Dendritic cell treated with granulocyte-macrophage colony-stimulating factor and Interleukin-4, amounts not matched to agents 40 ng/mL and 50 ng/mL, for 4 days (primary cell): ENCODE results near the gene CTSV.
"Not testable (repeated sequence)": the region's sequence is repeated elsewhere in the genome, so short reads cannot be mapped to it uniquely, and the experiment has no call there.

ENCODE experiments used
- H3K27ac Mint-ChIP-seq: one replicate; pipeline ENCODE4 v1.8.0; 2022; ENCODE audit warnings: mild to moderate bottlenecking, mixed read lengths
- H3K27me3 Mint-ChIP-seq: one replicate; pipeline ENCODE4 v1.8.0; 2022; ENCODE audit warnings: mild to moderate bottlenecking, mixed read lengths
- H3K36me3 Mint-ChIP-seq: one replicate; pipeline ENCODE4 v1.8.0; 2022; ENCODE audit warnings: low read depth, mixed read lengths
- H3K4me1 Mint-ChIP-seq: one replicate; pipeline ENCODE4 v1.8.0; 2022; ENCODE audit warnings: low read depth, mixed read lengths
- H3K4me3 Mint-ChIP-seq: one replicate; pipeline ENCODE4 v1.8.0; 2022; ENCODE audit warnings: mild to moderate bottlenecking, moderate library complexity, mixed read lengths
- H3K9me3 Mint-ChIP-seq: one replicate; pipeline ENCODE4 v1.8.0; 2022; ENCODE audit warnings: mixed read lengths
- intact Hi-C: fragments of 100-400 bp; cut with micrococcal nuclease; formaldehyde crosslinking; loops from one replicate; pipeline ENCODE4 v1.15.0; 2022

CTSV gene

GRCh38 chr9:97038611-97039513 lies at the start of gene CTSV:
CTSV (minus strand) TSS chr9:97039142; CDS start chr9:97038043, 1,099 bp downstream.
- Mint-ChIP-seq H3K27me3 (peaks cover 43% of the 10 kb centered on the region), H3K27ac (peak within 1 kb of the TSS; percentile 62)

GRCh38 chr9:97087668-97088215 lies 48.8 kb upstream of the CTSV start:
- H3K36me3 Mint-ChIP-seq, H3K4me3 Mint-ChIP-seq, intact Hi-C loops, H3K4me1 Mint-ChIP-seq, H3K9me3 Mint-ChIP-seq, H3K27ac Mint-ChIP-seq: not testable (repeated sequence)
- H3K27me3 Mint-ChIP-seq: peaks cover 38% of the 10 kb centered on the region

More at GRCh38 chr9:97038611-97039513, at the start of gene CTSV:
- Mint-ChIP-seq H3K4me3 (peak within 1 kb of the TSS; percentile 85), H3K36me3 (peaks cover 5% of the 10 kb centered on the region), H3K9me3 (no peaks in the 10 kb centered on the region), H3K4me1 (peaks cover 33% of the 10 kb centered on the region)
- intact Hi-C loops: loop anchor here (10.0 kb wide), 1 partner anchor 184 kb away; the partner anchor contains the start of gene ZNF782

GRCh38 chr9:97084562-97084991 lies 45.6 kb upstream of the CTSV start:
- H3K27me3 Mint-ChIP-seq: peaks cover 53% of the 10 kb centered on the region
- H3K9me3 Mint-ChIP-seq, intact Hi-C loops, H3K4me3 Mint-ChIP-seq, H3K4me1 Mint-ChIP-seq, H3K36me3 Mint-ChIP-seq, H3K27ac Mint-ChIP-seq: not testable (repeated sequence)

- H3K4me3 Mint-ChIP-seq: no peak overlapping the region
- H3K36me3 Mint-ChIP-seq: no peaks in the 10 kb centered on the region
- H3K4me1 Mint-ChIP-seq: no peaks in the 10 kb centered on the region
- H3K27ac Mint-ChIP-seq: no peak overlapping the region
- H3K9me3 Mint-ChIP-seq: no peaks in the 10 kb centered on the region
- intact Hi-C loops: no loop called here
- H3K27me3 Mint-ChIP-seq: peaks cover 81% of the 10 kb centered on the region
Observed at GRCh38 chr9:97078362-97078761, 39.4 kb upstream of the CTSV start.

GRCh38 chr9:97077452-97078295 lies 38.7 kb upstream of the CTSV start:
- no peak overlapping the region for H3K4me3 Mint-ChIP-seq
- H3K27ac Mint-ChIP-seq: no peak overlapping the region
- intact Hi-C loops: no loop called here
- H3K36me3 Mint-ChIP-seq: no peaks in the 10 kb centered on the region
- H3K27me3 Mint-ChIP-seq: peaks cover 80% of the 10 kb centered on the region
- no peaks in the 10 kb centered on the region for H3K9me3 Mint-ChIP-seq
- no peaks in the 10 kb centered on the region for H3K4me1 Mint-ChIP-seq

- H3K36me3 Mint-ChIP-seq, H3K4me3 Mint-ChIP-seq, intact Hi-C loops, H3K4me1 Mint-ChIP-seq, H3K27ac Mint-ChIP-seq, H3K9me3 Mint-ChIP-seq: not testable (repeated sequence)
- peaks cover 77% of the 10 kb centered on the region for H3K27me3 Mint-ChIP-seq
Observed at GRCh38 chr9:97076731-97077451, 37.9 kb upstream of the CTSV start.

GRCh38 chr9:97076238-97076637 lies 37.3 kb upstream of the CTSV start:
- intact Hi-C loops: no loop called here
- Mint-ChIP-seq H3K36me3 (no peaks in the 10 kb centered on the region), H3K4me1 (no peaks in the 10 kb centered on the region), H3K9me3 (no peaks in the 10 kb centered on the region), H3K27me3 (peaks cover 75% of the 10 kb centered on the region), H3K4me3 (no peak overlapping the region), H3K27ac (no peak overlapping the region)

GRCh38 chr9:97075289-97075985 lies 36.5 kb upstream of the CTSV start:
- H3K36me3 Mint-ChIP-seq: no peaks in the 10 kb centered on the region
- H3K27ac Mint-ChIP-seq: no peak overlapping the region
- no peaks in the 10 kb centered on the region for H3K9me3 Mint-ChIP-seq
- H3K4me3 Mint-ChIP-seq: no peak overlapping the region
- H3K27me3 Mint-ChIP-seq: peaks cover 70% of the 10 kb centered on the region
- intact Hi-C loops: no loop called here
- H3K4me1 Mint-ChIP-seq: no peaks in the 10 kb centered on the region

GRCh38 chr9:97073506-97073905 lies 34.6 kb upstream of the CTSV start:
- no peaks in the 10 kb centered on the region for H3K9me3 Mint-ChIP-seq
- no peaks in the 10 kb centered on the region for H3K4me1 Mint-ChIP-seq
- H3K36me3 Mint-ChIP-seq: no peaks in the 10 kb centered on the region
- peaks cover 54% of the 10 kb centered on the region for H3K27me3 Mint-ChIP-seq
- H3K4me3 Mint-ChIP-seq: no peak overlapping the region
- intact Hi-C loops: no loop called here
- H3K27ac Mint-ChIP-seq: no peak overlapping the region

GRCh38 chr9:97072285-97072776 lies 33.4 kb upstream of the CTSV start:
- intact Hi-C loops: no loop called here
- no peaks in the 10 kb centered on the region for H3K4me1 Mint-ChIP-seq
- H3K27me3 Mint-ChIP-seq: peaks cover 46% of the 10 kb centered on the region
- H3K27ac Mint-ChIP-seq: no peak overlapping the region
- H3K9me3 Mint-ChIP-seq: no peaks in the 10 kb centered on the region
- no peaks in the 10 kb centered on the region for H3K36me3 Mint-ChIP-seq
- H3K4me3 Mint-ChIP-seq: no peak overlapping the region

GRCh38 chr9:97070325-97070724 lies 31.4 kb upstream of the CTSV start:
- H3K9me3 Mint-ChIP-seq, H3K36me3 Mint-ChIP-seq, H3K27ac Mint-ChIP-seq, H3K4me3 Mint-ChIP-seq, intact Hi-C loops, H3K4me1 Mint-ChIP-seq: not testable (repeated sequence)
- H3K27me3 Mint-ChIP-seq: peaks cover 31% of the 10 kb centered on the region

- H3K36me3 Mint-ChIP-seq: no peaks in the 10 kb centered on the region
- intact Hi-C loops: no loop called here
- peaks cover 18% of the 10 kb centered on the region for H3K27me3 Mint-ChIP-seq
- no peaks in the 10 kb centered on the region for H3K4me1 Mint-ChIP-seq
- H3K4me3 Mint-ChIP-seq: no peak overlapping the region
- H3K9me3 Mint-ChIP-seq: peaks cover 9% of the 10 kb centered on the region
- no peak overlapping the region for H3K27ac Mint-ChIP-seq
Observed at GRCh38 chr9:97067490-97067889, 28.5 kb upstream of the CTSV start.

GRCh38 chr9:97064176-97064575 lies 25.2 kb upstream of the CTSV start:
- Mint-ChIP-seq H3K27me3 (peaks cover 14% of the 10 kb centered on the region), H3K4me3 (no peak overlapping the region), H3K9me3 (peaks cover 9% of the 10 kb centered on the region), H3K27ac (no peak overlapping the region), H3K36me3 (no peaks in the 10 kb centered on the region), H3K4me1 (no peaks in the 10 kb centered on the region)
- intact Hi-C loops: no loop called here
